K562 (cell line): Measurements from ENCODE around the gene PEF1. TPM values are rescaled to one million over a fixed set of nuclear protein-coding genes. Genes with fewer than 3 reads are reported as not detected.

Experiments used
- ATF4 ChIP-seq: fragments of 450-650 bp; formaldehyde crosslinking; IDR thresholded peaks from 2 replicates; pipeline ENCODE4 v1.4.0; 2022; ENCODE audit warnings: mild to moderate bottlenecking, moderate library complexity
- ATF6 ChIP-seq: sonication (generic); formaldehyde crosslinking; IDR thresholded peaks from 2 replicates; pipeline ENCODE4 v1.4.0; 2020; ENCODE audit warnings: mild to moderate bottlenecking, missing genetic modification reagents
- BACH1 ChIP-seq: fragments of 200-800 bp; sonication (Bioruptor generic); IDR thresholded peaks from 2 replicates; pipeline ENCODE4 v1.6.1; 2016; ENCODE audit warnings: missing genetic modification characterization, missing compliant biosample characterization
- CCAR2 ChIP-seq: fragments of 200-400 bp; formaldehyde crosslinking; IDR thresholded peaks from 2 replicates; pipeline ENCODE4 v1.6.1; 2017; ENCODE audit warnings: mild to moderate bottlenecking, low read depth, low read length
- HMGN3 ChIP-seq: IDR thresholded peaks from 2 replicates; pipeline ENCODE4 v1.6.1; 2011; ENCODE audit warnings: borderline replicate concordance, low read depth, mild to moderate bottlenecking, mixed read lengths, low read length; ENCODE audit not compliant: insufficient read length; ENCODE audit errors: extremely low read depth
- JUN ChIP-seq, 2 experiments: sonication (generic) in 1 of 2; formaldehyde crosslinking in 1 of 2; IDR thresholded peaks; 2 replicates each; pipeline versions ENCODE4 v1.6.1 to v1.8.0; 2012 to 2022; ENCODE audit warnings: borderline replicate concordance in 2 of 2, mild to moderate bottlenecking in 2 of 2, improper control_type of control experiment in 1 of 2, low read depth in 1 of 2, low read length in 1 of 2, missing genetic modification reagents in 1 of 2
- KAT2B ChIP-seq: IDR thresholded peaks from one replicate; pipeline ENCODE4 v1.6.1; 2012; ENCODE audit warnings: low read depth, mild to moderate bottlenecking, control low read depth, inconsistent platforms, low read length, moderate library complexity
- KDM4B ChIP-seq, 2 experiments: fragments of 450-650 bp in 1 of 2; sonication (generic) in 1 of 2; IDR thresholded peaks; 2 replicates each; pipeline ENCODE4 v1.6.1; 2016 to 2017; ENCODE audit warnings: borderline replicate concordance in 2 of 2, antibody characterized with exemption in 1 of 2, low read depth in 1 of 2, mild to moderate bottlenecking in 1 of 2
- NR2C2 ChIP-seq, 2 experiments: fragments of 200-800 bp in 1 of 2; sonication (Bioruptor generic) in 1 of 2; sonication (generic) in 1 of 2; formaldehyde crosslinking in 1 of 2; IDR thresholded peaks; 2 replicates each; pipeline versions ENCODE4 v1.6.1 to v1.8.0; 2016 to 2022; ENCODE audit warnings: mild to moderate bottlenecking in 1 of 2, missing compliant biosample characterization in 1 of 2, missing genetic modification characterization in 1 of 2, missing genetic modification reagents in 1 of 2
- POU5F1 ChIP-seq: fragments of 150-350 bp; IDR thresholded peaks from 2 replicates; pipeline ENCODE4 v1.6.1; 2014; ENCODE audit warnings: borderline replicate concordance, low read length, low read depth, mild to moderate bottlenecking; ENCODE audit not compliant: partially characterized antibody
- SREBF1 ChIP-seq: fragments of 150-350 bp; IDR thresholded peaks from 2 replicates; pipeline ENCODE4 v1.6.1; 2014; ENCODE audit warnings: antibody characterized with exemption, low read depth, low read length, borderline replicate concordance
- TAF1 ChIP-seq: IDR thresholded peaks from 2 replicates; pipeline ENCODE4 v1.6.1; 2011; ENCODE audit warnings: mild to moderate bottlenecking, low read length, moderate library complexity; ENCODE audit not compliant: insufficient read depth, control insufficient read depth, severe bottlenecking; ENCODE audit errors: extremely low read depth
- TCF15 ChIP-seq: fragments of 250-450 bp; sonication (Bioruptor Pico); IDR thresholded peaks from 2 replicates; pipeline ENCODE4 v1.8.0; 2022; ENCODE audit warnings: moderate library complexity, mild to moderate bottlenecking, inconsistent platforms
- TCF7 ChIP-seq: sonication (generic); IDR thresholded peaks from 2 replicates; pipeline ENCODE4 v1.6.1; 2016; ENCODE audit warnings: antibody characterized with exemption, borderline replicate concordance
- TGIF2 ChIP-seq: sonication (generic); formaldehyde crosslinking; IDR thresholded peaks from 2 replicates; pipeline ENCODE4 v1.8.1; 2022; ENCODE audit warnings: mild to moderate bottlenecking, missing genetic modification reagents, moderate library complexity
- U2AF1 ChIP-seq: fragments of 200-400 bp; formaldehyde crosslinking; optimal IDR thresholded peaks from 2 replicates; pipeline ENCODE3; 2017; ENCODE audit warnings: mild to moderate bottlenecking, low read depth, low read length, moderate library complexity
- ZFPM2 ChIP-seq: fragments of 250-450 bp; sonication (Bioruptor Pico); IDR thresholded peaks from 2 replicates; pipeline ENCODE4 v1.5.1; 2022; ENCODE audit warnings: mild to moderate bottlenecking
- ZNF134 ChIP-seq: fragments of 250-450 bp; sonication (Bioruptor Pico); conservative IDR thresholded peaks from 2 replicates; pipeline ENCODE4 v1.4.0; 2020
- ZNF695 ChIP-seq: fragments of 450-650 bp; formaldehyde crosslinking; IDR thresholded peaks from 2 replicates; pipeline ENCODE4 v1.4.0; 2020; ENCODE audit warnings: mild to moderate bottlenecking, moderate library complexity
- ZNF696 ChIP-seq: fragments of 250-450 bp; sonication (Bioruptor Pico); conservative IDR thresholded peaks from 2 replicates; pipeline ENCODE4 v1.4.0; 2020; ENCODE audit warnings: mild to moderate bottlenecking, moderate library complexity
- ZNF76 ChIP-seq: fragments of 250-450 bp; sonication (Bioruptor Pico); IDR thresholded peaks from 2 replicates; pipeline ENCODE4 v1.4.0; 2020; ENCODE audit warnings: mild to moderate bottlenecking, moderate library complexity, borderline replicate concordance
- polyA plus RNA-seq, 8 experiments: library from polyadenylated mRNA; depleted of rRNA in 4 of 8; stranded (reverse) in 5 of 8; unstranded in 3 of 8; fragments of >200 nt; fragmentation: Nextera tagmentation in 2 of 8; fragmentation: Illumina TruSeq in 1 of 8; extraction: Ambion mirVana in 2 of 8; extraction: Trizol in 1 of 8; gene quantifications; 2 replicates each; pipeline versions ENCODE4 v1.2.1 to v1.2.3, GENCODE V29; 2011 to 2014; ENCODE audit warnings: inconsistent platforms in 1 of 8, missing spikeins in 1 of 8
- total RNA-seq, 7 experiments: library from RNA; depleted of rRNA in 6 of 7; stranded (reverse); fragments of >200 nt in 6 of 7; fragmentation: Illumina TruSeq in 2 of 7; extraction: Trizol in 2 of 7; gene quantifications; 2 replicates each; pipeline versions ENCODE4 v1.2.1 to v1.2.3, GENCODE V29; 2011 to 2021; ENCODE audit warnings: low replicate concordance in 1 of 7

Gene PEF1
- total and polyA plus RNA-seq, 9 of the 15 experiments (the other 6 are each of a cell fraction or from before 2014, with no cell fraction given), result 26.3 to 95.5 (median 61.9) TPM

GRCh38 chr1:31644560-31645273 is at the start of gene PEF1 (continued):
- no peak for TF ChIP-seq ZNF134 (CRISPR knock-in tag)
- TF ChIP-seq KDM4B (IDR thresholded peaks at IDR 0.05; ENCODE audit: borderline replicate concordance in 2 of 2, low read depth in 1 of 2), result 0 out of 4 replicates have a peak, but pooled peaks of 1 of the 2 experiments have one; percentile 26
- TF ChIP-seq TGIF2, result no peak; the same call in 1 of the 2 replicates
- no peak for TF ChIP-seq BACH1 (tag)
- TF ChIP-seq ATF6 (CRISPR knock-in tag), result no peak
- TF ChIP-seq JUN (IDR thresholded peaks at IDR 0.05; ENCODE audit: borderline replicate concordance, low read depth, low read length), result peak; percentile 63; the same call in 1 of the 2 replicates
- 0 out of 2 replicates have a peak, but pooled peaks have one; percentile 7 for TF ChIP-seq JUN (CRISPR knock-in tag; IDR thresholded peaks at IDR 0.05; ENCODE audit: borderline replicate concordance)
- peak; percentile 28 for TF ChIP-seq HMGN3
- TF ChIP-seq TCF7, result no peak; the same call in 1 of the 2 replicates
- TF ChIP-seq TAF1, result no peak
- TF ChIP-seq ZFPM2, result 0 out of 2 replicates have a peak, but pooled peaks have one; percentile 57
- TF ChIP-seq SREBF1, result 0 out of 2 replicates have a peak, but pooled peaks have one; percentile 61
- peak; percentile 52; the same call in 1 of the 2 replicates for TF ChIP-seq ZNF695 (CRISPR knock-in tag)
- TF ChIP-seq ZNF696 (CRISPR knock-in tag), result no peak
- TF ChIP-seq TCF15 (CRISPR knock-in tag), result no peak
- no peak for TF ChIP-seq ZNF76 (CRISPR knock-in tag)
- TF ChIP-seq NR2C2 (CRISPR knock-in tag; IDR thresholded peaks at IDR 0.05), result peak; percentile 96
- TF ChIP-seq NR2C2 (tag; IDR thresholded peaks at IDR 0.05), result peak; percentile 99
- TF ChIP-seq POU5F1, result no peak
- TF ChIP-seq KAT2B, result no peak
- no peak for TF ChIP-seq U2AF1
- no peak for TF ChIP-seq CCAR2
- peak; percentile 49; the same call in 1 of the 2 replicates for TF ChIP-seq ATF4
